GM23248 (cell line): ENCODE data around the gene MBLAC1. TPM values are rescaled to one million over a fixed set of nuclear protein-coding genes. Genes with fewer than 3 reads are reported as not detected.

Source experiments
- DNase-seq: peaks from one replicate; pipeline ENCODE4 v3.0.0-alpha.2; 2015
- H2AFZ ChIP-seq: fragments of 200-600 bp; sonication (generic); 2 replicates; pipeline ENCODE4 v1.6.1; 2016; ENCODE audit warnings: antibody characterized with exemption
- H3F3A ChIP-seq: fragments of 200-600 bp; sonication (generic); 2 replicates; pipeline ENCODE4 v1.6.1; 2016; ENCODE audit warnings: mild to moderate bottlenecking, antibody characterized with exemption, mixed run types; ENCODE audit not compliant: insufficient read depth
- H3K27ac ChIP-seq: fragments of 200-600 bp; sonication (generic); 2 replicates; pipeline ENCODE4 v1.5.1; 2016; ENCODE audit warnings: mild to moderate bottlenecking
- H3K27me3 ChIP-seq: fragments of 200-600 bp; sonication (generic); replicated peaks from 2 replicates; pipeline ENCODE4 v1.6.1; 2016; ENCODE audit warnings: mild to moderate bottlenecking; ENCODE audit not compliant: insufficient read depth
- H3K36me3 ChIP-seq: fragments of 200-600 bp; sonication (generic); 2 replicates; pipeline ENCODE4 v1.6.1; 2016; ENCODE audit warnings: low read depth, mild to moderate bottlenecking
- H3K4me1 ChIP-seq: fragments of 200-600 bp; sonication (generic); 2 replicates; pipeline ENCODE4 v1.6.1; 2016; ENCODE audit warnings: mild to moderate bottlenecking; ENCODE audit not compliant: insufficient read depth
- H3K4me2 ChIP-seq: fragments of 200-600 bp; sonication (generic); one replicate; pipeline ENCODE4 v1.6.1; 2016; ENCODE audit warnings: mild to moderate bottlenecking; ENCODE audit not compliant: unreplicated experiment
- H3K4me3 ChIP-seq: fragments of 200-600 bp; sonication (generic); 2 replicates; pipeline ENCODE4 v1.5.1; 2016; ENCODE audit warnings: mild to moderate bottlenecking
- H3K79me2 ChIP-seq: fragments of 200-600 bp; sonication (generic); 2 replicates; pipeline ENCODE4 v1.6.1; 2016; ENCODE audit warnings: mild to moderate bottlenecking; ENCODE audit not compliant: insufficient read depth
- H3K9ac ChIP-seq: fragments of 200-600 bp; sonication (generic); 2 replicates; pipeline ENCODE4 v1.6.1; 2016; ENCODE audit warnings: mild to moderate bottlenecking
- H3K9me2 ChIP-seq: fragments of 200-600 bp; sonication (generic); 2 replicates; pipeline ENCODE4 v1.6.1; 2016; ENCODE audit warnings: mixed run types, mild to moderate bottlenecking, moderate library complexity; ENCODE audit not compliant: insufficient read depth
- H3K9me3 ChIP-seq: fragments of 200-600 bp; sonication (generic); one replicate; pipeline ENCODE4 v1.6.1; 2017; ENCODE audit warnings: low read depth
- H4K20me1 ChIP-seq: fragments of 200-600 bp; sonication (generic); 2 replicates; pipeline ENCODE4 v1.6.0; 2016; ENCODE audit not compliant: insufficient read depth
- EZH2 ChIP-seq: fragments of 200-600 bp; sonication (generic); IDR thresholded peaks from 2 replicates; pipeline ENCODE4 v1.6.1; 2018; ENCODE audit warnings: antibody characterized with exemption, mild to moderate bottlenecking; ENCODE audit not compliant: insufficient read depth, poor library complexity, severe bottlenecking
- EZH2phosphoT487 ChIP-seq: fragments of 200-600 bp; sonication (generic); IDR thresholded peaks from 2 replicates; pipeline ENCODE4 v1.6.1; 2018; ENCODE audit warnings: antibody characterized with exemption, moderate library complexity, mild to moderate bottlenecking, low read depth; ENCODE audit not compliant: insufficient read depth
- WGBS, 2 experiments: methylation state at CpG; one replicate each; pipeline ENCODE4 v1.1.6; 2015 to 2017; ENCODE audit warnings: low lambda C conversion rate in 2 of 2, low coverage in 1 of 2; ENCODE audit errors: missing lambda C conversion rate in 2 of 2; 5-methylcytosine and 5-hydroxymethylcytosine counted together
- in situ Hi-C: fragments of 300-500 bp; cut with MboI; formaldehyde crosslinking; loops from 2 replicates; pipeline ENCODE4 v1.15.0; 2020
- polyA plus RNA-seq: library from polyadenylated mRNA; unstranded; fragments of >200 nt; fragmentation: Nextera tagmentation; extraction: Ambion mirVana; gene quantifications from 2 replicates; pipeline ENCODE4 v1.2.1, GENCODE V29; 2016
- total RNA-seq: library from RNA; depleted of rRNA; stranded (reverse); fragments of >200 nt; shearing (Covaris generic); gene quantifications from 2 replicates; pipeline ENCODE4 v1.2.3, GENCODE V29; 2014

The MBLAC1 gene
- total and polyA plus RNA-seq, 2 experiments from 2014 or later = 0.43 to 1.3 TPM

- H3K4me3 ChIP-seq = no peak overlapping the region
- H3K9me3 ChIP-seq = no peaks in the 10 kb centered on the region
- no peaks in the 10 kb centered on the region for H3K9me2 ChIP-seq
- peaks cover 34% of the 10 kb centered on the region for H3K79me2 ChIP-seq
- peaks cover 9% of the 10 kb centered on the region; the same call in 1 of the 2 replicates for H3K4me1 ChIP-seq
- no peaks in the 10 kb centered on the region; the same call in 1 of the 2 replicates for H4K20me1 ChIP-seq
- H3K9ac ChIP-seq = no peak overlapping the region
- DNase-seq = no peak
- H2AFZ ChIP-seq = no peak overlapping the region
- no peaks in the 10 kb centered on the region for H3K27me3 ChIP-seq
- H3K36me3 ChIP-seq = no peaks in the 10 kb centered on the region; the same call in 1 of the 2 replicates
- TF ChIP-seq EZH2phosphoT487 (no peak), EZH2 (no peak)
- peaks cover 6% of the 10 kb centered on the region; the same call in 1 of the 2 replicates for H3F3A ChIP-seq
- no peak overlapping the region for H3K27ac ChIP-seq
- H3K4me2 ChIP-seq = no peak overlapping the region
- in situ Hi-C loops = no loop called here
- WGBS, 2 experiments = 68 to 71% methylated on average over 21 to 29 of the region's 30 CpGs
These were observed 28.1 kb downstream of the MBLAC1 start for GRCh38 chr7:100154651-100155491.

GRCh38 chr7:100155553-100156317 lies 29.0 kb downstream of the MBLAC1 start:
- H4K20me1 ChIP-seq = no peaks in the 10 kb centered on the region; the same call in 1 of the 2 replicates
- no peak overlapping the region for H3K9ac ChIP-seq
- no peak for DNase-seq
- no peak overlapping the region for H2AFZ ChIP-seq
- WGBS, 2 experiments = 85 to 89% methylated on average over 20 of the region's 20 CpGs
- H3K79me2 ChIP-seq = peaks cover 28% of the 10 kb centered on the region
- H3K36me3 ChIP-seq = no peaks in the 10 kb centered on the region; the same call in 1 of the 2 replicates
- H3K9me2 ChIP-seq = no peaks in the 10 kb centered on the region
- H3K27ac ChIP-seq = no peak overlapping the region
- H3K9me3 ChIP-seq = no peaks in the 10 kb centered on the region
- in situ Hi-C loops = no loop called here
- no peak overlapping the region for H3K4me3 ChIP-seq
- H3F3A ChIP-seq = 0 out of 2 replicates have a peak, but pooled peaks cover 6% of the 10 kb centered on the region
- no peak overlapping the region for H3K4me2 ChIP-seq
- H3K4me1 ChIP-seq = peaks cover 5% of the 10 kb centered on the region; the same call in 1 of the 2 replicates
- TF ChIP-seq EZH2phosphoT487 = no peak
- no peak for TF ChIP-seq EZH2
- H3K27me3 ChIP-seq = no peaks in the 10 kb centered on the region

GRCh38 chr7:100156331-100157068 lies 29.7 kb downstream of the MBLAC1 start:
- Histone ChIP-seq H3K9me3 (no peaks in the 10 kb centered on the region), H3K36me3 (no peaks in the 10 kb centered on the region; the same call in 1 of the 2 replicates), H3K79me2 (peaks cover 23% of the 10 kb centered on the region; the same call in 1 of the 2 replicates), H3K27me3 (no peaks in the 10 kb centered on the region), H3K27ac (no peak overlapping the region), H3K9me2 (no peaks in the 10 kb centered on the region), H3F3A (0 out of 2 replicates have a peak, but pooled peaks cover 6% of the 10 kb centered on the region), H3K4me1 (peaks cover 5% of the 10 kb centered on the region; the same call in 1 of the 2 replicates), H2AFZ (no peak overlapping the region), H3K9ac (no peak overlapping the region; the same call in 1 of the 2 replicates), H3K4me2 (no peak overlapping the region), H3K4me3 (no peak overlapping the region), H4K20me1 (no peaks in the 10 kb centered on the region; the same call in 1 of the 2 replicates)
- in situ Hi-C loops = no loop called here
- no peak for DNase-seq
- 86% methylated on average over 16 of the region's 16 CpGs for WGBS, 2 experiments
- TF ChIP-seq EZH2 (no peak), EZH2phosphoT487 (no peak)

GRCh38 chr7:100157069-100157333 lies 30.2 kb downstream of the MBLAC1 start:
- no peak overlapping the region for H3K27ac ChIP-seq
- H3K4me2 ChIP-seq = peak overlapping the region; percentile 79
- H3K4me1 ChIP-seq = peaks cover 5% of the 10 kb centered on the region; the same call in 1 of the 2 replicates
- no peaks in the 10 kb centered on the region for H3K27me3 ChIP-seq
- DNase-seq = no peak
- 91 to 97% methylated on average over 5 of the region's 5 CpGs for WGBS, 2 experiments
- H3K9me2 ChIP-seq = no peaks in the 10 kb centered on the region
- no peak overlapping the region; the same call in 1 of the 2 replicates for H3K9ac ChIP-seq
- 0 out of 2 replicates have a peak, but pooled peaks cover 6% of the 10 kb centered on the region for H3F3A ChIP-seq
- no peak overlapping the region for H2AFZ ChIP-seq
- H3K9me3 ChIP-seq = no peaks in the 10 kb centered on the region
- H3K4me3 ChIP-seq = peak overlapping the region; percentile 97
- TF ChIP-seq EZH2 = no peak
- no peak for TF ChIP-seq EZH2phosphoT487
- peaks cover 19% of the 10 kb centered on the region; the same call in 1 of the 2 replicates for H3K79me2 ChIP-seq
- in situ Hi-C loops = no loop called here
- H3K36me3 ChIP-seq = no peaks in the 10 kb centered on the region; the same call in 1 of the 2 replicates
- no peaks in the 10 kb centered on the region; the same call in 1 of the 2 replicates for H4K20me1 ChIP-seq
